Measurements from ENCODE around the gene ANO4. TPM values are rescaled to one million over a fixed set of nuclear protein-coding genes. Genes with fewer than 3 reads are reported as not detected.

Gene ANO4
- total and polyA plus RNA-seq, 2 of the 8 experiments (the other 6 are each of a cell fraction or from before 2014, with no cell fraction given) = 1.1 to 3.4 TPM

GRCh38 chr12:100962086-100962712, 167.6 kb downstream of the ANO4 start:
- Histone ChIP-seq H4K91ac (replicated peaks; ENCODE audit: insufficient read length, low read length) (no peak overlapping the region), H3K14ac (ENCODE audit: insufficient read length) (no peak overlapping the region), H2AK5ac (ENCODE audit: low read depth, low read length) (no peak overlapping the region), H3K56ac (replicated peaks; ENCODE audit: insufficient read length, low read depth, low read length) (no peak overlapping the region), H3K36me3 (ENCODE audit: control insufficient read depth in 2 of 4, insufficient read depth in 4 of 4, low read length in 3 of 4) (no peaks in the 10 kb centered on the region), H3K9ac (replicated peaks in 1 of 4; ENCODE audit: extremely low read depth in 1 of 4, low read depth in 3 of 4, low read length in 3 of 4) (no peak overlapping the region), H3K9me3 (ENCODE audit: insufficient read depth in 2 of 2, low read depth in 1 of 2, low read length in 1 of 2) (no peaks in the 10 kb centered on the region; a peak in 1 of 4 replicates), H3K27ac (ENCODE audit: low read depth, low read length) (no peak overlapping the region), H3K18ac (ENCODE audit: extremely low read depth, low read length) (no peak overlapping the region), H2BK12ac (ENCODE audit: low read depth, low read length) (no peak overlapping the region), H3K4ac (replicated peaks; ENCODE audit: insufficient read length, low read depth, low read length) (no peak overlapping the region), H3K4me3 (ENCODE audit: extremely low read depth in 1 of 4, insufficient read depth in 2 of 4, low read depth in 3 of 4, low read length in 4 of 4) (no peak overlapping the region), H3K23me2 (ENCODE audit: low read depth, low read length) (no peaks in the 10 kb centered on the region), H3K79me1 (ENCODE audit: low read depth, low read length) (no peaks in the 10 kb centered on the region), H2BK5ac (ENCODE audit: low read depth, low read length) (no peak overlapping the region), H2BK120ac (replicated peaks; ENCODE audit: low read depth, low read length) (no peak overlapping the region), H2BK20ac (ENCODE audit: low read length) (0 out of 2 replicates have a peak overlapping the region, but pooled peaks have one; percentile 41), H4K8ac (ENCODE audit: extremely low read depth, insufficient read depth, low read length) (no peak overlapping the region), H2AFZ (ENCODE audit: low read length) (no peak overlapping the region), H3K23ac (ENCODE audit: insufficient read length) (no peak overlapping the region), H4K5ac (ENCODE audit: insufficient read length, low read depth, low read length) (no peak overlapping the region), H3K27me3 (replicated peaks in 1 of 4; ENCODE audit: control insufficient read depth in 3 of 4, extremely low read depth in 1 of 4, insufficient read depth in 3 of 4, low read length in 3 of 4) (no peaks in the 10 kb centered on the region; a peak in 1 of 7 replicates), H3K4me2 (ENCODE audit: insufficient read depth in 1 of 2, low read depth in 2 of 2, low read length in 2 of 2) (no peak overlapping the region), H3K4me1 (replicated peaks in 1 of 4; ENCODE audit: control insufficient read depth in 3 of 4, insufficient read depth in 4 of 4, low read length in 3 of 4) (peaks cover 0 to 8% (median 3%) of the 10 kb centered on the region in 4 experiments; a peak in 2 of 7 replicates), H3K79me2 (ENCODE audit: control insufficient read depth in 1 of 2, insufficient read depth in 2 of 2, low read length in 2 of 2) (no peaks in the 10 kb centered on the region), H2BK15ac (ENCODE audit: low read length) (no peak overlapping the region), H4K20me1 (replicated peaks in 1 of 2; ENCODE audit: control insufficient read depth in 1 of 2, insufficient read depth in 2 of 2, low read length in 2 of 2) (no peaks in the 10 kb centered on the region)
- TF ChIP-seq GABPA (IDR thresholded peaks at IDR 0.05; ENCODE audit: borderline replicate concordance, insufficient read depth, low read length) = no peak
- TF ChIP-seq ZNF274 (IDR thresholded peaks at IDR 0.05; ENCODE audit: borderline replicate concordance, extremely low read depth, low read length) = no peak
- TF ChIP-seq ASH2L (IDR thresholded peaks at IDR 0.05; ENCODE audit: low read length) = no peak
- no peak for TF ChIP-seq HDAC6 (IDR thresholded peaks at IDR 0.05; ENCODE audit: low read depth, low read length)
- DNase-seq (ENCODE audit: low read depth in 1 of 2, low spot score in 2 of 2) = no peak
- 90% methylated on average over 5 of the region's 5 CpGs; no CpG with 5 or more reads in 1 of the 2 experiments for WGBS, 2 experiments (ENCODE audit: extremely low coverage in 1 of 2, insufficient coverage in 1 of 2, insufficient read length in 1 of 2, insufficient replicate concordance in 2 of 2, low coverage in 1 of 2, low lambda C conversion rate in 2 of 2, missing lambda C conversion rate in 1 of 2)
- POLR2A ChIA-PET (ENCODE audit: partially characterized antibody) = no interaction called here
- no peak for FAIRE-seq
- CTCF ChIA-PET (ENCODE audit: partially characterized antibody) = interaction anchor here (1.0 to 1.9 kb wide), 3 partner anchors 11 to 85 kb away, joined by 3 to 8 read pairs (median 4); no protein-coding TSS in a partner anchor
